Tibial artery (tissue), 4 donors: ENCODE results near the gene ARFGAP1.

Source experiments
- DNase-seq, 2 donors: peaks; one replicate each; pipeline ENCODE4 v3.0.0-alpha.2; 2019
- H3K27ac ChIP-seq, 2 donors: fragments of 200-600 bp; sonication (generic) in 1 of 2; 1 replicate in 1 of 2; 2 replicates in 1 of 2; pipeline ENCODE4 v1.5.1; 2018 to 2019; ENCODE audit warnings: mild to moderate bottlenecking in 1 of 2
- H3K27me3 ChIP-seq, 2 donors: fragments of 200-600 bp; sonication (generic) in 1 of 2; one replicate each; pipeline versions ENCODE4 v1.5.1 to v1.6.0; 2016 to 2019
- H3K36me3 ChIP-seq, 3 donors: fragments of 200-600 bp; sonication (generic) in 2 of 3; one replicate each; pipeline ENCODE4 v1.5.1; 2016 to 2019; ENCODE audit warnings: mild to moderate bottlenecking in 2 of 3
- H3K4me1 ChIP-seq, 4 donors: fragments of 200-600 bp; sonication (generic) in 2 of 4; 1 replicate in 3 of 4; 2 replicates in 1 of 4; pipeline ENCODE4 v1.5.1; 2016 to 2019
- H3K4me3 ChIP-seq, 2 donors: fragments of 200-600 bp; sonication (generic) in 1 of 2; 1 replicate in 1 of 2; 2 replicates in 1 of 2; pipeline ENCODE4 v1.5.1; 2018 to 2019; ENCODE audit warnings: mild to moderate bottlenecking in 2 of 2
- H3K9me3 ChIP-seq, 3 donors: fragments of 200-600 bp; sonication (generic) in 1 of 3; one replicate each; pipeline ENCODE4 v1.5.1; 2016 to 2019
- CTCF ChIP-seq, 2 experiments: fragments of 200-600 bp in 1 of 2; fragments of 450-650 bp in 1 of 2; IDR thresholded peaks; one replicate each; pipeline ENCODE4 v1.5.1; 2017 to 2019; ENCODE audit warnings: antibody characterized with exemption in 2 of 2, mild to moderate bottlenecking in 1 of 2, moderate library complexity in 1 of 2
- intact Hi-C: fragments of 100-400 bp; cut with DNase I; formaldehyde crosslinking; loops from one replicate; pipeline ENCODE4 v1.15.0; 2023; ENCODE audit warnings: low total_unique reads

ARFGAP1 gene

GRCh38 chr20:63233061-63233344, 39.6 kb upstream of the ARFGAP1 start:
- no peaks in the 10 kb centered on the region for H3K9me3 ChIP-seq
- intact Hi-C loops = no loop called here
- no peaks in the 10 kb centered on the region for H3K36me3 ChIP-seq
- H3K4me1 ChIP-seq = peaks cover 0 to 6% (median 1%) of the 10 kb centered on the region in 4 donors
- DNase-seq = no peak
- no peak overlapping the region for H3K4me3 ChIP-seq
- TF ChIP-seq CTCF (IDR thresholded peaks at IDR 0.05) = no peak
- peaks cover 0 to 95% of the 10 kb centered on the region in 2 donors for H3K27me3 ChIP-seq
- H3K27ac ChIP-seq = no peak overlapping the region

GRCh38 chr20:63233924-63234323, 38.7 kb upstream of the ARFGAP1 start:
- intact Hi-C loops = no loop called here
- H3K36me3 ChIP-seq = no peaks in the 10 kb centered on the region
- no peak for TF ChIP-seq CTCF (IDR thresholded peaks at IDR 0.05)
- H3K4me3 ChIP-seq = no peak overlapping the region
- H3K27ac ChIP-seq = no peak overlapping the region
- peaks cover 0 to 6% (median 1%) of the 10 kb centered on the region in 4 donors for H3K4me1 ChIP-seq
- H3K9me3 ChIP-seq = no peaks in the 10 kb centered on the region
- no peak for DNase-seq
- H3K27me3 ChIP-seq = peaks cover 0 to 93% of the 10 kb centered on the region in 2 donors

- peaks cover 0 to 6% (median 1%) of the 10 kb centered on the region in 4 donors for H3K4me1 ChIP-seq
- H3K9me3 ChIP-seq = no peaks in the 10 kb centered on the region
- no peak for TF ChIP-seq CTCF (IDR thresholded peaks at IDR 0.05)
- H3K4me3 ChIP-seq = no peak overlapping the region
- H3K27me3 ChIP-seq = peaks cover 0 to 88% of the 10 kb centered on the region in 2 donors
- H3K36me3 ChIP-seq = no peaks in the 10 kb centered on the region
- intact Hi-C loops = no loop called here
- no peak for DNase-seq
- H3K27ac ChIP-seq = no peak overlapping the region
Observed at GRCh38 chr20:63234693-63235398, 37.8 kb upstream of the ARFGAP1 start.

DNA sequence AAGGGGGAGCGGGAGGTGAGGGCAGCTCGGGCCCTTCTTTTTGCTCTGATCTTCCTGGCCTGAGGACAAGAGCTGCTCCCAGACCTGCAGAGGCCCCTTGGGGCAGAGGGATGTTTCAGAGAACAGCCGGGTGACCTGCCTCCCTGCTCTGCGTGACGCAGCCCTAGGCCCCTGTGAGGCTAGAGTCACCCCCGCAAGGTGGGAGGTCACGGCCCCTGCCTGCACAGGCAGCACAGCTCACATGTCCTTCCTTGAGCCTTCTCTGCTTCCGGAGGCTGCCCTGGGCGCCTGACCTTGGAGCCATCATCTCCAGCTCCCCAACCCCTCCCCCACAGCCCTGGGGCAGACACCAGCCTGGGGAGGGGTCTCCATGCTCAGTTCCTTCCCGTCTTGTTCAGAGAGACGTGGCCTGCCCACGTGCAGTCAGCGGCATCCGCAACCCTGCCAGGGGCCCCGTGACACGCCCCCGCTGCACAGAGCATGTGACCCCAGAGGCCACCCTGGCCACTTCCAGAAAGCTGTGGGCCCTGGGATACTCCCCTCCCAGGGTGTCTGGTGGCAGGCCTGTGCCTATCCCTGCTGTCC, 37.1 kb upstream of the ARFGAP1 start, which contains the start of gene BIRC7:
Gene BIRC7 (plus strand): TSS at position 507 of the 585 bp plus-strand sequence. CDS start 192 bp downstream, outside the sequence.
- no peak within 1 kb of the TSS for H3K4me3 ChIP-seq
- TF ChIP-seq CTCF (IDR thresholded peaks at IDR 0.05) = no peak
- H3K27ac ChIP-seq = no peak within 1 kb of the TSS
- intact Hi-C loops = no loop called here
- peaks cover 0 to 6% (median 1%) of the 10 kb centered on the region in 4 donors for H3K4me1 ChIP-seq
- H3K36me3 ChIP-seq = no peaks in the 10 kb centered on the region
- H3K9me3 ChIP-seq = no peaks in the 10 kb centered on the region
- H3K27me3 ChIP-seq = peaks cover 0 to 84% of the 10 kb centered on the region in 2 donors
- no peak for DNase-seq

DNA sequence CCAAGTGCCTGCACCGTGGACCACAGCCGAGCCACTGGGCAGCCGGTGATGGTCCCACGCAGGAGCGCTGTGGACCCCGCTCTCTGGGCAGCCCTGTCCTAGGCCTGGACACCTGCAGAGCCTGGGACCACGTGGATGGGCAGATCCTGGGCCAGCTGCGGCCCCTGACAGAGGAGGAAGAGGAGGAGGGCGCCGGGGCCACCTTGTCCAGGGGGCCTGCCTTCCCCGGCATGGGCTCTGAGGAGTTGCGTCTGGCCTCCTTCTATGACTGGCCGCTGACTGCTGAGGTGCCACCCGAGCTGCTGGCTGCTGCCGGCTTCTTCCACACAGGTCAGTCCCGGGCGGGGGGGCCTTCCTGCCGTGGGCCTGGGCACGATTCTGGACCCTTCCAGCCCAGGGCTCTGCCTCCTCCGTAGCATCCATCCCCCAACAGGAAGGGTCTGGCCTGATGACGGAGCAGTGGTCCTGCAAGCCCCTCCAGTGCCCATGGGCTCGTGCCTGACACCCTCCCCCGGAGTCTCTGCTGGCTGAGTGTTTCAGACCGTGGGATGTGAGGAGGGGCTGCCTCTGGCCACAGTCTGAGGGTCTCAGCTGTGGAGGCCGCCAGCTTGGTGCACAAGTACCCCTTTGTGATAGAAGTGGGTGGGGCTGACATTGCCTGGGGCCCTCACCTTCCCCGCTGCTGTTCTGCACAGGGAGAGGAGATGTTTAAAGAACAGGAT, 36.3 kb upstream of the ARFGAP1 start:
- intact Hi-C loops = no loop called here
- Histone ChIP-seq H3K27me3 (peaks cover 0 to 86% of the 10 kb centered on the region in 2 donors), H3K9me3 (no peaks in the 10 kb centered on the region), H3K27ac (no peak overlapping the region), H3K4me3 (no peak overlapping the region), H3K36me3 (no peaks in the 10 kb centered on the region), H3K4me1 (no peaks in the 10 kb centered on the region)
- DNase-seq = no peak
- no peak for TF ChIP-seq CTCF (IDR thresholded peaks at IDR 0.05)
